ENCODE data around the gene ZNF175.

GRCh38 chr19:51542699-51543098 lies 28.4 kb upstream of the ZNF175 start:
- no peak for TF ChIP-seq POLR2A (IDR thresholded peaks at IDR 0.05)
- TF ChIP-seq, protein P1, sequence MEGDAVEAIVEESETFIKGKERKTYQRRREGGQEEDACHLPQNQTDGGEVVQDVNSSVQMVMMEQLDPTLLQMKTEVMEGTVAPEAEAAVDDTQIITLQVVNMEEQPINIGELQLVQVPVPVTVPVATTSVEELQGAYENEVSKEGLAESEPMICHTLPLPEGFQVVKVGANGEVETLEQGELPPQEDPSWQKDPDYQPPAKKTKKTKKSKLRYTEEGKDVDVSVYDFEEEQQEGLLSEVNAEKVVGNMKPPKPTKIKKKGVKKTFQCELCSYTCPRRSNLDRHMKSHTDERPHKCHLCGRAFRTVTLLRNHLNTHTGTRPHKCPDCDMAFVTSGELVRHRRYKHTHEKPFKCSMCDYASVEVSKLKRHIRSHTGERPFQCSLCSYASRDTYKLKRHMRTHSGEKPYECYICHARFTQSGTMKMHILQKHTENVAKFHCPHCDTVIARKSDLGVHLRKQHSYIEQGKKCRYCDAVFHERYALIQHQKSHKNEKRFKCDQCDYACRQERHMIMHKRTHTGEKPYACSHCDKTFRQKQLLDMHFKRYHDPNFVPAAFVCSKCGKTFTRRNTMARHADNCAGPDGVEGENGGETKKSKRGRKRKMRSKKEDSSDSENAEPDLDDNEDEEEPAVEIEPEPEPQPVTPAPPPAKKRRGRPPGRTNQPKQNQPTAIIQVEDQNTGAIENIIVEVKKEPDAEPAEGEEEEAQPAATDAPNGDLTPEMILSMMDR (IDR thresholded peaks at IDR 0.05 in 4 of 5, conservative IDR thresholded peaks at IDR 0.05 in 1 of 5) = no peak

All from gastrocnemius medialis (tissue), 4 donors.